Measurements from ENCODE around the gene UPP1.

DNA sequence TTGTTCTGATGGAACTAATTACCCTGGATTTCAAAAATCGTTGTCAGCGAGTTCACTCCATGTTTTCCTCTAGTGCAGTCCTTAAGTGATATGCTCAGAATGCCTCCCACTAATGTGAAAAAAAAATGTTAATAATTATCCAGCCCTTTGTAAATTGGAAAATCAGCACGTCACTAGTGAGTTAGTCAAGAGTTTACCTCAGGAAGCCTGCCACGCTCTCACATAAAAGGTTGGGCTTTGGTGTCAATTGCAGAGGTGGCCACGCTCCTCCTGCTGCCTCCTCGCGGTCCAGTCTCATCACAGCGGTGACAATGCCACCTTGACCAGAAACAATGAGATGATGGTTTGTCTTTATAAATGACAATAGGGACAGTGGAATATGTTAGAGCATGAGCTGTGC lies 22.5 kb downstream of the UPP1 start:
- TF ChIP-seq, protein P1, sequence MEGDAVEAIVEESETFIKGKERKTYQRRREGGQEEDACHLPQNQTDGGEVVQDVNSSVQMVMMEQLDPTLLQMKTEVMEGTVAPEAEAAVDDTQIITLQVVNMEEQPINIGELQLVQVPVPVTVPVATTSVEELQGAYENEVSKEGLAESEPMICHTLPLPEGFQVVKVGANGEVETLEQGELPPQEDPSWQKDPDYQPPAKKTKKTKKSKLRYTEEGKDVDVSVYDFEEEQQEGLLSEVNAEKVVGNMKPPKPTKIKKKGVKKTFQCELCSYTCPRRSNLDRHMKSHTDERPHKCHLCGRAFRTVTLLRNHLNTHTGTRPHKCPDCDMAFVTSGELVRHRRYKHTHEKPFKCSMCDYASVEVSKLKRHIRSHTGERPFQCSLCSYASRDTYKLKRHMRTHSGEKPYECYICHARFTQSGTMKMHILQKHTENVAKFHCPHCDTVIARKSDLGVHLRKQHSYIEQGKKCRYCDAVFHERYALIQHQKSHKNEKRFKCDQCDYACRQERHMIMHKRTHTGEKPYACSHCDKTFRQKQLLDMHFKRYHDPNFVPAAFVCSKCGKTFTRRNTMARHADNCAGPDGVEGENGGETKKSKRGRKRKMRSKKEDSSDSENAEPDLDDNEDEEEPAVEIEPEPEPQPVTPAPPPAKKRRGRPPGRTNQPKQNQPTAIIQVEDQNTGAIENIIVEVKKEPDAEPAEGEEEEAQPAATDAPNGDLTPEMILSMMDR (conservative IDR thresholded peaks at IDR 0.05; ENCODE audit: low read depth, low read length) = no peak
- TF ChIP-seq EZH2phosphoT487 (IDR thresholded peaks at IDR 0.05; ENCODE audit: borderline replicate concordance, low read length) (no peak), EZH2 (IDR thresholded peaks at IDR 0.05; ENCODE audit: low read length, unreplicated experiment) (no peak)

Measured in PC-3 (cell line).